ENCODE measurements around the gene ZNF518A. TPM values are rescaled to one million over a fixed set of nuclear protein-coding genes. Genes with fewer than 3 reads are reported as not detected.
A peak's percentile ranks its signal among the peaks of the same experiment; 100 is the strongest.

Gene ZNF518A
- total and polyA plus RNA-seq, 10 donors, result 5.1 to 45.7 (median 27.2) TPM

GRCh38 chr10:96124230-96125141, 5.6 kb upstream of the ZNF518A start:
- peak; percentile 77 for DNase-seq

GRCh38 chr10:96125142-96125515, 5.0 kb upstream of the ZNF518A start:
- peaks cover 0 to 7% (median 6%) of the 10 kb centered on the region in 6 donors for H3K4me1 ChIP-seq
- WGBS, 5 donors, result 65 to 86% (median 77%) methylated on average over 2 of the region's 2 CpGs
- no peak overlapping the region for H3K4me3 ChIP-seq
- TF ChIP-seq POLR2A (IDR thresholded peaks at IDR 0.05) (no peak), CTCF (IDR thresholded peaks at IDR 0.05 in 8 of 11, conservative IDR thresholded peaks at IDR 0.05 in 3 of 11) (no peak), POLR2AphosphoS5 (IDR thresholded peaks at IDR 0.05) (no peak)
- DNase-seq, result no peak
- intact Hi-C loops (cut with DNase I; ENCODE audit: low total_unique reads), result loop anchor here (5.0 kb wide), 1 partner anchor 33 kb away; no protein-coding TSS in a partner anchor
- H3K27me3 ChIP-seq (replicated peaks in 1 of 7), result peaks cover 0 to 85% (median 42%) of the 10 kb centered on the region in 7 donors
- H3K9me3 ChIP-seq, result peaks cover 0 to 9% (median 2%) of the 10 kb centered on the region in 8 donors
- H3K27ac ChIP-seq, result peak overlapping the region in 4 of 8 donors; percentile 52 to 75 (median 70)
- no peaks in the 10 kb centered on the region for H3K36me3 ChIP-seq

More at GRCh38 chr10:96124230-96125141, 5.6 kb upstream of the ZNF518A start:
- 37 to 65% (median 49%) methylated on average over 4 of the region's 4 CpGs for WGBS, 5 donors
- Histone ChIP-seq H3K36me3 (no peaks in the 10 kb centered on the region), H3K9me3 (peaks cover 0 to 9% (median 2%) of the 10 kb centered on the region in 8 donors), H3K4me1 (peaks cover 0 to 6% (median 5%) of the 10 kb centered on the region in 6 donors), H3K27ac (peak overlapping the region in 4 of 8 donors; percentile 52 to 75 (median 70)), H3K4me3 (peak overlapping the region in 1 of 8 donors; percentile 49), H3K27me3 (replicated peaks in 1 of 7) (peaks cover 0 to 92% (median 42%) of the 10 kb centered on the region in 7 donors)
- intact Hi-C loops (cut with DNase I; ENCODE audit: low total_unique reads), result loop anchor here (5.0 kb wide), 1 partner anchor 32 kb away; no protein-coding TSS in a partner anchor
- TF ChIP-seq POLR2A (IDR thresholded peaks at IDR 0.05) (no peak), POLR2AphosphoS5 (IDR thresholded peaks at IDR 0.05) (peak in 1 of 3 donors; percentile 9), CTCF (IDR thresholded peaks at IDR 0.05 in 8 of 11, conservative IDR thresholded peaks at IDR 0.05 in 3 of 11) (no peak)

GRCh38 chr10:96130326-96130995, 364 bp downstream of the ZNF518A start:
- peak; percentile 93 for DNase-seq
- TF ChIP-seq POLR2AphosphoS5 (IDR thresholded peaks at IDR 0.05) (peak in 2 of 3 donors; percentile 50 to 69), POLR2A (IDR thresholded peaks at IDR 0.05) (peak in 1 of 3 donors; percentile 11), CTCF (IDR thresholded peaks at IDR 0.05 in 8 of 11, conservative IDR thresholded peaks at IDR 0.05 in 3 of 11) (no peak)
- Histone ChIP-seq H3K9me3 (peaks cover 0 to 9% (median 2%) of the 10 kb centered on the region in 8 donors), H3K27me3 (replicated peaks in 1 of 7) (peaks cover 0 to 33% (median 11%) of the 10 kb centered on the region in 7 donors), H3K4me1 (peaks cover 6 to 24% (median 20%) of the 10 kb centered on the region in 6 donors), H3K27ac (peak overlapping the region; percentile 95 to 100 (median 98)), H3K4me3 (peak overlapping the region; percentile 43 to 83 (median 68)), H3K36me3 (peaks cover 0 to 30% (median 20%) of the 10 kb centered on the region in 6 donors)
- intact Hi-C loops (cut with DNase I; ENCODE audit: low total_unique reads), result no loop called here
- 1 to 2% (median 1%) methylated on average over 31 to 42 of the region's 42 CpGs for WGBS, 5 donors
